ENCODE measurements around the gene DHRSX. TPM values are rescaled to one million over a fixed set of nuclear protein-coding genes. Genes with fewer than 3 reads are reported as not detected.
"Not testable (repeated sequence)": the region's sequence is repeated elsewhere in the genome, so short reads cannot be mapped to it uniquely, and the experiment has no call there.

DHRSX gene
- total RNA-seq, 1 donor from 2014 or later: 16.1 TPM

GRCh38 chrX:2351999-2352995 lies 148.5 kb downstream of the DHRSX start:
- peak; percentile 71 for DNase-seq (ENCODE audit: low spot score)

DNA sequence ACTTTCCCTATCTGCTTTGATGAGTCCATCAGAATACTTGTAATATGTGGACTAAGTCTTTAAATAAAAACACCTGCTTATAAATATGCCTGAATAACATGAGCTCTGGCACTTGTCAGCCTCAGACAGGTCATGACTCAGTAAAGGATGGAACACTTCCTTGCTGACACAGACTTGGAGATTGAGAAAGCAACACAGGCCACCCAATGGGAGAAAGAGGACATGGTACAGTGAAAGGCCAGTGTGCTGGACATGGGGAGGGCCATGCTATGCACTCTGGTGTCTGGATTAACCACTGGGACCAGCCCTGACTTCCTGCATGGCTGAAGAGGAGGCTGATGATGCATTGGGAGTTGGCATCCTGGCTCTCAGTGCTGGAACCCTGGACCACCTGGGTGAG lies 149.5 kb downstream of the DHRSX start:
- DNase-seq (ENCODE audit: low spot score): no peak

GRCh38 chrX:2350703-2351102 lies 150.1 kb downstream of the DHRSX start:
- DNase-seq (ENCODE audit: low spot score): not testable (repeated sequence)

- not testable (repeated sequence) for DNase-seq (ENCODE audit: low spot score)
Measured at GRCh38 chrX:2350036-2350435, 150.7 kb downstream of the DHRSX start.

GRCh38 chrX:2348211-2348610 lies 152.6 kb downstream of the DHRSX start:
- peak; percentile 50 for DNase-seq (ENCODE audit: low spot score)

DNA sequence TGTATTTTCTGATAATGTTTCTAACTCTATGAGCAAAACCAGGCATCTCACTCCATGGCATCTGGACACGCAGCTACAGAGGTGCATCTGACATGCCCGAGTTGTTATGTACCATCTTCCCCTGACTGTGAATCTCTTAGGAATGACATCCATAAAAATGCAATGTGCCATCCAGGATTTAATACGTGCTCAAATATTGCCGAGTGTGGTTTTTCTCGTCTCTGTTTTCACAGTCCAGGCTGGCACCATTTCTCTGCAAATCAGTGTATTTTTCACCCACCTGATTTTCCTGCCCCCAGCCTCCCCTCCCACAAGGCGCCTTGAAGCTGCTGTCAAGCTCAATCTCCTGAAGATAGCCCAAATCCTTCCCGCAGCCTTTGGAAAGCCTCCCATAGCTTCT lies 154.6 kb downstream of the DHRSX start:
- no peak for DNase-seq (ENCODE audit: low spot score)

DNA sequence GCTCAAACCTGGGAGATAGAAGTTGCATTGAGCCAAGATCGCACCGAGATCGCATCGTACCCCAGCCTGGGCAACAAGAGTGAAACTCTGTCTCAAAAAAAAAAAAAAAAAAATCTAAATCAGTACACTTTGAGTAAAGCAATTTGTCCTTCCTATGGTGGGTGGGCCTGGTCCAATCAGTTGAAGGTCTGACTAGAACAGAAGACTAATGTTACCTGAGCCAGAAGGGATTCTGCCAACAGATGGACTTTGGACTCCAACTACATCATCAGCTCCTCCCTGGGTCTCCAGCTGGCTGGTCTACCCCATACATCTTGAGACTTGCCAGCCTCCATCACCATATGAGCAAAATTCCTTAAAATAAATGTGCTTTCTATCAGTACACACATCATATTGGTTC lies 155.2 kb downstream of the DHRSX start:
- no peak for DNase-seq (ENCODE audit: low spot score)

GRCh38 chrX:2343413-2343812 lies 157.4 kb downstream of the DHRSX start:
- no peak for DNase-seq (ENCODE audit: low spot score)

GRCh38 chrX:2342874-2343273 lies 157.9 kb downstream of the DHRSX start:
- DNase-seq (ENCODE audit: low spot score): no peak

DNA sequence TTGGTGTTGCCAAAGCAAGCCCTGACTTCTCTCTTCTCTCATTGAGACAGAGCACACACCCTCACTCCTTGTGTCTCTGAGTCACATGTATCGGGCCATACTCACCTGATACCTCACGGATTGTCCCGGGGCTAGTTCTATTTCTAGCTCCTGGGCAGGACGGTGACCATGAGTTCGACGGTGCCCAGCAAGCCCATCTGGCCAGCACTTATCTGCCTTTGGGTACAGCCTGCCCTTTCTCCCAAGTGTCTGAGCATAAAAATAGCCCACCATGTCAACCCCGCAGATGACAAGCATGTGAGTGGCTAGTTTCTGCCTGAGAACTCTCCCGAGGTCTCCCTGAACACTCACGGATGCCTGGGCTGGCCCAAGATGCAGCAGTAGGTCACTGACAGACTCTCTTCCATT lies 158.5 kb downstream of the DHRSX start:
- DNase-seq (ENCODE audit: low spot score): no peak

- no peak for DNase-seq (ENCODE audit: low spot score)
Measured at GRCh38 chrX:2340991-2341390, 159.8 kb downstream of the DHRSX start.

DNA sequence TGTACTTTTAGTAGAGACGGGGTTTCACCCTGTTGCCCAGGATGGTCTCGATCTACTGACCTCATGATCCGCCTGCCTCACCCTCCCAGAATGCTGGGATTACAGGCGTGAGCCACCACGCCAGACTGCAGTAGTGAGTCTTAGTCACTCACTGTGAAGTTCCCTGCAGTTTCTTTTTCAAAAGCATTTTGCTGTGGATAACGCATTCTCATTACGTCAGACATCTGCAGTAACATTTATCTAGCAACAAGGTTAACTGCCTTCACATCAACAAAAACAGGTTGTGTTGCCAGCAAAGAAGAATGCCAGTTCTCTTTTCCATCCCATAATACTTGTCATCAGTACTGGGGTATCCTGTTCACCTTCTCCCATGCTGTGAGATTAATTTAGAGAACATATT lies 164.6 kb downstream of the DHRSX start:
- no peak for DNase-seq (ENCODE audit: low spot score)

GRCh38 chrX:2334237-2334636 lies 166.5 kb downstream of the DHRSX start:
- DNase-seq (ENCODE audit: low spot score): no peak

GRCh38 chrX:2332252-2332651 lies 168.5 kb downstream of the DHRSX start:
- DNase-seq (ENCODE audit: low spot score): no peak

DNA sequence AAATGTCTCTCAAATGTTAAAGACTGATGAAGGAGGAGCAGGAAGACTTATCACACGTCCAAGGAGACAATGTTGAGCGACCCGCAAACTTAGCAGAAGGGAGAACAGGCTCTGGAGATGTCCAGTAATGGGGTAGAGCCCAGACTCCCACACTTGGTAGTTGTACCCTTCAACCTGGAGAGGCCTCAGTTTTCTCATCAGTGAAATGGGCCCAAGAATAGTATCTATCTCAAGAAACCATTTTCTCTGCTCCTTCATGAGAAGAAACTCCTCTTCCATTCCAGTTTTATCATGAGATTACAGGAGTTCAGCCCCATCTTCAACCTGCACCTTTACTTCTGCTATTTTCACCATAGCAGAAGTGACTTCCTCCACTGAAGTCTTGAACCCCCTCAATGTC lies 169.9 kb downstream of the DHRSX start:
- DNase-seq (ENCODE audit: low spot score): no peak

DNA sequence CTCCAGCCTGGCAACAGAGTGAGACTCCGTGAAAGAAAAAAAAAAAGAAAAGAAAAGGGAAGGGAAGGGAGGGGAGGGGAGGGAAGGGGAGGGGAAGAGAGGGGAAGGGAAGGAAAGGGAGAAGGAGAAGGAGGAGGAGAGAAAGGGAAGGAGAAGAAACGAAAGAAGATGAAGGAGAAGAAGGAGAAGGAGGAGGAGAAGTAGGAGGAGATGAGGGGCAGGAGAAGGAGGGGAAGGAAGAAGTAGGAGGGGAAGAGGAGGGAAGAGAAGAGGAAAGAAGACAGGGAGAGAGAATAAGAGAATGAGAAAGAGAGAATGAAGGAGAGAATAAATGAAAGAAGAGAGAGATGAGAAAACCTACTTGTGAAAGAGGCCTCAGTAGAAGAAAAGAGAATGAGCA lies 170.3 kb downstream of the DHRSX start:
- DNase-seq (ENCODE audit: low spot score): no peak

DNA sequence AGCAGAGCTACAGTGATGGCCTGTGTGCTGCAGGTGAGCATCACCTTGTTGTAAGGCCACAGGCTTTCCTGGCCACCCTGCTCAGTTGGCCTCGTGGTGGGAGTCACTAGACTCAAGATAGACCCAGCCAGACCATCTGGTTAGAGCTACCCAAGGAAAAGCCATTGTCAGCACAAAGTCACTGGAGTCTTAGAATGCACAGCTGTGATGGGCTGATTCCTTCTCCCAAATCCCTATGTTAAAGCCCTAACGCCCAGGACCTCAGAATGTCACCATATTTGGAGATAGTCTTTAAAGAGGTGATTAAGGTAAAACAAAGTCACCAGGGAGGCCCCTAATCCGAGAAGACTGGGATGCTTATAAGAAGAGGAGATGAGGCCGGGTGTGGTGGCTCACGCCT lies 173.4 kb downstream of the DHRSX start:
- DNase-seq (ENCODE audit: low spot score): no peak

- peak; percentile 87 for DNase-seq (ENCODE audit: low spot score)
Measured at GRCh38 chrX:2325076-2325784, 175.5 kb downstream of the DHRSX start.

GRCh38 chrX:2324151-2324550 lies 176.6 kb downstream of the DHRSX start:
- DNase-seq (ENCODE audit: low spot score): peak; percentile 52

- no peak for DNase-seq (ENCODE audit: low spot score)
Measured at GRCh38 chrX:2321411-2321810, 179.4 kb downstream of the DHRSX start.

- DNase-seq (ENCODE audit: low spot score): peak; percentile 1
Measured at GRCh38 chrX:2320580-2321327, 180.0 kb downstream of the DHRSX start.

- DNase-seq (ENCODE audit: low spot score): no peak
Measured at GRCh38 chrX:2320089-2320488, 180.7 kb downstream of the DHRSX start.
